Sigmoid colon (tissue), 4 donors: ENCODE results near the gene STK38.

Experiments used
- CTCF ChIP-seq, 4 experiments: fragments of 450-650 bp in 3 of 4; fragments of 200-600 bp in 1 of 4; IDR thresholded peaks; one replicate each; pipeline ENCODE4 v1.5.1; 2016 to 2019; ENCODE audit warnings: antibody characterized with exemption in 4 of 4, mild to moderate bottlenecking in 3 of 4, moderate library complexity in 2 of 4
- EP300 ChIP-seq, 4 donors: sonication (generic); formaldehyde crosslinking; IDR thresholded peaks; one replicate each; pipeline ENCODE4 v1.6.1; 2017; ENCODE audit warnings: antibody characterized with exemption in 4 of 4
- POLR2AphosphoS5 ChIP-seq, 4 donors: sonication (generic); formaldehyde crosslinking; IDR thresholded peaks; one replicate each; pipeline ENCODE4 v1.6.1; 2017; ENCODE audit warnings: antibody characterized with exemption in 4 of 4

DNA sequence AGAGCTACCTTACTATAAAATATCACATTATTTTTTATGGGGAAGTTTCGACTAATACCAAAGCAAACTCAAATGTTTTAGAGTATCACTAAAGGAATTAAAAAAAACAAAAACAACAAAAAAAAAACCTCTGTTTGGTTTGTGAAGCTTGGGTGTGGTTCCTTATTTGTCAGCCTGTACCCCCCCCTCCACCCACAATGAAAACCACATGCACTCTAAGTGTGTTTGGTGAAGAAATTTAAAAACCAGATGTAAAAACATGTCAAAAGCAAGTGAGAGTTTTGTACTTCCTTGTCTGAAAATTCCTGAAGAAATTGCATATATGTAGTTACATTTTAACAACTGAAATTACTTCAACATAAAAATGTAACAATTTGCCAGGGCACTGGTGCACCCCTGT is 3.1 kb downstream of the STK38 start:
- TF ChIP-seq CTCF (IDR thresholded peaks at IDR 0.05) (no peak), POLR2AphosphoS5 (IDR thresholded peaks at IDR 0.05) (no peak), EP300 (IDR thresholded peaks at IDR 0.05) (no peak)
